CD4-positive, alpha-beta T cell (primary cell): ENCODE measurements around the gene HDAC10. TPM values are rescaled to one million over a fixed set of nuclear protein-coding genes. Genes with fewer than 3 reads are reported as not detected.

Experiments used
- ATAC-seq: fragments of 200-7000 bp; cut with Tn5 transposase; one replicate; pipeline ENCODE4 v1.10.0; 2022; ENCODE audit warnings: mild to moderate bottlenecking; ENCODE audit not compliant: poor library complexity
- CTCF ChIA-PET: fragments of 350-600 bp; sonication (Branson Sonifier 250); formaldehyde crosslinking; loops from one replicate; lab custom pipeline; 2021; ENCODE audit warnings: antibody characterized with exemption, inconsistent platforms; lab: Charles Lee
- POLR2A ChIA-PET: fragments of 350-600 bp; sonication (Branson Sonifier 250); formaldehyde crosslinking; loops from one replicate; lab custom pipeline; 2021; ENCODE audit warnings: antibody characterized with exemption, inconsistent platforms; lab: Charles Lee
- DNase-seq, 14 experiments: peaks; one replicate each; pipeline ENCODE4 v3.0.0-alpha.2; 2013 to 2020; ENCODE audit warnings: mixed read lengths in 2 of 14
- H3K27ac ChIP-seq, 2 donors: one replicate each; pipeline versions ENCODE4 v1.5.1 to v1.7.0; 2013; ENCODE audit warnings: low read length in 2 of 2, low read depth in 1 of 2, mild to moderate bottlenecking in 1 of 2
- H3K27me3 ChIP-seq, 2 experiments: 1 replicate in 1 of 2; 2 replicates in 1 of 2; pipeline versions ENCODE4 v1.6.1 to v1.7.0; 2013; ENCODE audit warnings: low read length in 2 of 2, control low read depth in 1 of 2, mild to moderate bottlenecking in 1 of 2, moderate library complexity in 1 of 2; ENCODE audit not compliant: insufficient read depth in 2 of 2, control insufficient read depth in 1 of 2
- H3K36me3 ChIP-seq: one replicate; pipeline ENCODE4 v1.6.1; 2013; ENCODE audit warnings: low read length, control low read depth; ENCODE audit not compliant: insufficient read depth
- H3K4me1 ChIP-seq: one replicate; pipeline ENCODE4 v1.6.1; 2013; ENCODE audit warnings: low read length, control low read depth; ENCODE audit not compliant: insufficient read depth
- H3K4me3 ChIP-seq: one replicate; pipeline ENCODE4 v1.5.1; 2013; ENCODE audit warnings: mild to moderate bottlenecking, low read length, moderate library complexity
- H3K9me3 ChIP-seq, 2 experiments: 1 replicate in 1 of 2; 2 replicates in 1 of 2; pipeline versions ENCODE4 v1.6.1 to v1.7.0; 2013; ENCODE audit warnings: low read length in 2 of 2, mild to moderate bottlenecking in 2 of 2, control low read depth in 1 of 2, moderate library complexity in 1 of 2; ENCODE audit not compliant: control insufficient read depth in 1 of 2, insufficient read depth in 1 of 2
- H3K27ac Mint-ChIP-seq: one replicate; pipeline ENCODE4 v1.8.0; 2020; ENCODE audit warnings: mixed read lengths
- H3K27me3 Mint-ChIP-seq: one replicate; pipeline ENCODE4 v1.8.0; 2021; ENCODE audit warnings: mixed read lengths
- H3K36me3 Mint-ChIP-seq: one replicate; pipeline ENCODE4 v1.8.0; 2021; ENCODE audit warnings: low read depth, mixed read lengths
- H3K4me1 Mint-ChIP-seq: one replicate; pipeline ENCODE4 v1.8.0; 2021; ENCODE audit warnings: low read depth, mixed read lengths
- H3K4me3 Mint-ChIP-seq: one replicate; pipeline ENCODE4 v1.8.0; 2020; ENCODE audit warnings: mild to moderate bottlenecking, mixed read lengths
- H3K9me3 Mint-ChIP-seq: one replicate; pipeline ENCODE4 v1.8.0; 2020; ENCODE audit warnings: mixed read lengths
- CTCF ChIP-seq: fragments of 200-600 bp; IDR thresholded peaks from one replicate; pipeline ENCODE4 v1.8.0; 2022; ENCODE audit warnings: antibody characterized with exemption, mild to moderate bottlenecking
- intact Hi-C, 2 experiments: fragments of 100-400 bp; cut with DNase I in 1 of 2; cut with micrococcal nuclease in 1 of 2; formaldehyde crosslinking; loops; one replicate each; pipeline versions ENCODE4 v1.15.1 to v1.9.0; 2023 to 2025; cut with DNase I, micrococcal nuclease
- total RNA-seq, 174 experiments: library from RNA in 2 of 174; stranded (reverse) in 2 of 174; gene quantifications; one replicate each; pipeline ENCODE4 v1.2.3 and lab custom pipeline; 2021 to 2026

HDAC10 gene
- total RNA-seq, 2 experiments from 2014 or later, result 87.3 to 88.7 TPM

GRCh38 chr22:50257041-50257440 is 6.0 kb upstream of the HDAC10 start:
- no peak for TF ChIP-seq CTCF
- DNase-seq, result no peak
- Histone ChIP-seq H3K27ac (no peak overlapping the region), H3K27me3 (peaks cover 6 to 12% of the 10 kb centered on the region in 2 experiments), H3K4me3 (no peak overlapping the region), H3K9me3 (peaks cover 0 to 8% of the 10 kb centered on the region in 2 experiments), H3K4me1 (peaks cover 13% of the 10 kb centered on the region), H3K36me3 (no peaks in the 10 kb centered on the region)
- ChIA-PET CTCF (no interaction called here), POLR2A (no interaction called here)
- Mint-ChIP-seq H3K9me3 (no peaks in the 10 kb centered on the region), H3K27ac (no peak overlapping the region), H3K27me3 (peaks cover 9% of the 10 kb centered on the region), H3K4me3 (no peak overlapping the region), H3K36me3 (no peaks in the 10 kb centered on the region), H3K4me1 (peaks cover 6% of the 10 kb centered on the region)
- intact Hi-C loops, result no loop called here
- ATAC-seq, result no peak

- ATAC-seq, result no peak
- POLR2A ChIA-PET, result no interaction called here
Observed at GRCh38 chr22:50256258-50256862, 5.3 kb upstream of the HDAC10 start.

GRCh38 chr22:50255607-50256006 is 4.5 kb upstream of the HDAC10 start:
- H3K9me3 Mint-ChIP-seq, result no peaks in the 10 kb centered on the region
- Histone ChIP-seq H3K27me3 (peaks cover 2 to 7% of the 10 kb centered on the region in 2 experiments), H3K4me1 (peaks cover 15% of the 10 kb centered on the region), H3K27ac (no peak overlapping the region), H3K4me3 (no peak overlapping the region), H3K36me3 (no peaks in the 10 kb centered on the region), H3K9me3 (peaks cover 0 to 6% of the 10 kb centered on the region in 2 experiments)
- H3K27ac Mint-ChIP-seq, result no peak overlapping the region
- no peaks in the 10 kb centered on the region for H3K36me3 Mint-ChIP-seq
- intact Hi-C loops, result no loop called here
- no peak for TF ChIP-seq CTCF
- POLR2A ChIA-PET, result interaction anchor here (0.6 kb wide), 2 partner anchors 63 to 221 kb away, joined by 3 read pairs; no protein-coding TSS in a partner anchor
- H3K4me3 Mint-ChIP-seq, result no peak overlapping the region
- ATAC-seq (no peak), DNase-seq (no peak)
- peaks cover 7% of the 10 kb centered on the region for H3K27me3 Mint-ChIP-seq
- CTCF ChIA-PET, result no interaction called here
- peaks cover 9% of the 10 kb centered on the region for H3K4me1 Mint-ChIP-seq

More at GRCh38 chr22:50256258-50256862, 5.3 kb upstream of the HDAC10 start:
- Histone ChIP-seq H3K4me1 (peaks cover 16% of the 10 kb centered on the region), H3K27ac (no peak overlapping the region), H3K36me3 (no peaks in the 10 kb centered on the region), H3K4me3 (no peak overlapping the region), H3K27me3 (peaks cover 4 to 11% of the 10 kb centered on the region in 2 experiments), H3K9me3 (peaks cover 0 to 7% of the 10 kb centered on the region in 2 experiments)
- intact Hi-C loops, result no loop called here
- no peak for TF ChIP-seq CTCF
- Mint-ChIP-seq H3K4me1 (peaks cover 6% of the 10 kb centered on the region), H3K36me3 (no peaks in the 10 kb centered on the region), H3K27me3 (peaks cover 7% of the 10 kb centered on the region), H3K4me3 (no peak overlapping the region), H3K9me3 (no peaks in the 10 kb centered on the region), H3K27ac (no peak overlapping the region)
- DNase-seq, result no peak
- CTCF ChIA-PET, result no interaction called here
